SK-N-SH (cell line): ENCODE data around the gene TMOD4.

Experiments
- CHD2 ChIP-seq: fragments of 150-350 bp; IDR thresholded peaks from 2 replicates; pipeline ENCODE4 v1.6.1; 2018; ENCODE audit warnings: low read length; ENCODE audit not compliant: partially characterized antibody
- CTCF ChIP-seq: fragments of 200-600 bp; sonication (generic); IDR thresholded peaks from 2 replicates; pipeline ENCODE4 v1.6.1; 2017; ENCODE audit warnings: antibody characterized with exemption, mild to moderate bottlenecking, moderate library complexity
- EZH2phosphoT487 ChIP-seq: fragments of 200-600 bp; sonication (generic); IDR thresholded peaks from 2 replicates; pipeline ENCODE4 v1.6.1; 2017; ENCODE audit warnings: low read depth, mixed run types, mild to moderate bottlenecking, antibody characterized with exemption, moderate library complexity, borderline replicate concordance
- FOXM1 ChIP-seq: IDR thresholded peaks from 2 replicates; pipeline ENCODE4 v1.4.0; 2012; ENCODE audit warnings: low read depth, mild to moderate bottlenecking
- NRF1 ChIP-seq: IDR thresholded peaks from 2 replicates; pipeline ENCODE4 v1.6.1; 2012; ENCODE audit warnings: low read depth, mild to moderate bottlenecking, low read length
- SIN3A ChIP-seq: IDR thresholded peaks from 2 replicates; pipeline ENCODE4 v1.6.1; 2012; ENCODE audit warnings: low read depth, mild to moderate bottlenecking, low read length, moderate library complexity, borderline replicate concordance
- USF1 ChIP-seq: IDR thresholded peaks from 2 replicates; pipeline ENCODE4 v1.4.0; 2012; ENCODE audit warnings: low read depth, borderline replicate concordance

GRCh38 chr1:151132335-151133017 lies 43.3 kb downstream of the TMOD4 start:
- TF ChIP-seq CTCF (no peak), FOXM1 (no peak), NRF1 (no peak), SIN3A (no peak), USF1 (no peak), EZH2phosphoT487 (no peak), CHD2 (no peak)
